ENCODE data around the gene PITPNM3.

The PITPNM3 gene

GRCh38 chr17:6551869-6552531 lies 4.4 kb downstream of the PITPNM3 start:
- DNase-seq (ENCODE audit: low spot score), result no peak

GRCh38 chr17:6551356-6551755 lies 5.0 kb downstream of the PITPNM3 start:
- DNase-seq (ENCODE audit: low spot score), result no peak

GRCh38 chr17:6549384-6550036 lies 6.8 kb downstream of the PITPNM3 start:
- no peak for DNase-seq (ENCODE audit: low spot score)

GRCh38 chr17:6548578-6549330 lies 7.6 kb downstream of the PITPNM3 start:
- DNase-seq (ENCODE audit: low spot score), result peak; percentile 27

GRCh38 chr17:6548034-6548433 lies 8.3 kb downstream of the PITPNM3 start:
- no peak for DNase-seq (ENCODE audit: low spot score)

- no peak for DNase-seq (ENCODE audit: low spot score)
Measured at GRCh38 chr17:6547336-6547735, 9.0 kb downstream of the PITPNM3 start.

GRCh38 chr17:6546069-6546718 lies 10.2 kb downstream of the PITPNM3 start:
- peak; percentile 70 for DNase-seq (ENCODE audit: low spot score)

GRCh38 chr17:6545291-6545690 lies 11.1 kb downstream of the PITPNM3 start:
- no peak for DNase-seq (ENCODE audit: low spot score)

GRCh38 chr17:6544011-6544370 lies 12.4 kb downstream of the PITPNM3 start:
- DNase-seq (ENCODE audit: low spot score), result no peak

- DNase-seq (ENCODE audit: low spot score), result no peak
Measured at GRCh38 chr17:6543079-6544010, 13.0 kb downstream of the PITPNM3 start.

GRCh38 chr17:6542577-6542976 lies 13.8 kb downstream of the PITPNM3 start:
- no peak for DNase-seq (ENCODE audit: low spot score)

- no peak for DNase-seq (ENCODE audit: low spot score)
Measured at GRCh38 chr17:6541886-6542285, 14.5 kb downstream of the PITPNM3 start.

- no peak for DNase-seq (ENCODE audit: low spot score)
Measured at GRCh38 chr17:6539871-6540270, 16.5 kb downstream of the PITPNM3 start.

GRCh38 chr17:6536566-6537065 lies 19.7 kb downstream of the PITPNM3 start:
- no peak for DNase-seq (ENCODE audit: low spot score)

- no peak for DNase-seq (ENCODE audit: low spot score)
Measured at GRCh38 chr17:6536053-6536452, 20.3 kb downstream of the PITPNM3 start.

- DNase-seq (ENCODE audit: low spot score), result no peak
Measured at GRCh38 chr17:6534846-6535514, 21.4 kb downstream of the PITPNM3 start.

GRCh38 chr17:6532441-6532885 lies 23.9 kb downstream of the PITPNM3 start:
- no peak for DNase-seq (ENCODE audit: low spot score)

GRCh38 chr17:6531575-6531974 lies 24.8 kb downstream of the PITPNM3 start:
- no peak for DNase-seq (ENCODE audit: low spot score)

GRCh38 chr17:6530324-6530920 lies 25.9 kb downstream of the PITPNM3 start:
- DNase-seq (ENCODE audit: low spot score), result no peak

- DNase-seq (ENCODE audit: low spot score), result no peak
Measured at GRCh38 chr17:6528557-6528956, 27.8 kb downstream of the PITPNM3 start.
